Caco-2 (cell line): Measurements from ENCODE around the gene ITGA2B. TPM values are rescaled to one million over a fixed set of nuclear protein-coding genes. Genes with fewer than 3 reads are reported as not detected.
"Not testable (repeated sequence)": the region's sequence is repeated elsewhere in the genome, so short reads cannot be mapped to it uniquely, and the experiment has no call there.

ENCODE experiments used
- BruUV-seq: library from RNA; stranded (reverse); fragments of 400-500 nt; replicated peaks from 2 replicates; lab custom pipeline; 2021; lab: Mats Ljungman, UMichigan
- CTCF ChIA-PET: fragments of 300-600 bp; sonication (Branson Sonifier 250); formaldehyde crosslinking; loops from one replicate; lab custom pipeline; 2022; ENCODE audit warnings: antibody characterized with exemption; lab: Charles Lee
- POLR2A ChIA-PET: fragments of 300-600 bp; sonication (Branson Sonifier 250); formaldehyde crosslinking; loops from one replicate; lab custom pipeline; 2022; ENCODE audit warnings: antibody characterized with exemption; lab: Charles Lee
- DNase-seq, 2 experiments: peaks; one replicate each; pipeline versions ENCODE4 v3.0.0 to v3.0.0-alpha.2; 2020 to 2022
- H3K27me3 ChIP-seq: replicated peaks from 2 replicates; pipeline ENCODE4 v1.6.0; 2011; ENCODE audit warnings: low read length; ENCODE audit not compliant: control insufficient read depth, insufficient read depth
- H3K36me3 ChIP-seq: 2 replicates; pipeline ENCODE4 v1.5.1; 2011; ENCODE audit warnings: low read length; ENCODE audit not compliant: control insufficient read depth, insufficient read depth
- H3K4me1 ChIP-seq: fragments of 250-450 bp; sonication (Bioruptor Pico); 2 replicates; pipeline ENCODE4 v1.5.1; 2020; ENCODE audit warnings: mild to moderate bottlenecking
- H3K4me3 ChIP-seq: 2 replicates; pipeline ENCODE4 v1.5.1; 2011; ENCODE audit warnings: low read depth, mild to moderate bottlenecking, control low read depth, low read length
- H3K9me3 ChIP-seq: fragments of 250-450 bp; sonication (Bioruptor Pico); 2 replicates; pipeline ENCODE4 v1.5.1; 2020; ENCODE audit warnings: mild to moderate bottlenecking, moderate library complexity
- H3K27ac Mint-ChIP-seq: one replicate; pipeline ENCODE4 v1.8.0; 2022; ENCODE audit warnings: mixed read lengths; ENCODE audit not compliant: unreplicated experiment
- H3K27me3 Mint-ChIP-seq: one replicate; pipeline ENCODE4 v1.8.0; 2022; ENCODE audit warnings: mixed read lengths; ENCODE audit not compliant: insufficient read depth, unreplicated experiment
- H3K36me3 Mint-ChIP-seq: one replicate; pipeline ENCODE4 v1.8.0; 2022; ENCODE audit warnings: mild to moderate bottlenecking, mixed read lengths; ENCODE audit not compliant: insufficient read depth, unreplicated experiment
- H3K4me1 Mint-ChIP-seq: one replicate; pipeline ENCODE4 v1.8.0; 2022; ENCODE audit warnings: low read depth, mixed read lengths; ENCODE audit not compliant: unreplicated experiment
- H3K4me3 Mint-ChIP-seq: one replicate; pipeline ENCODE4 v1.8.0; 2022; ENCODE audit warnings: mild to moderate bottlenecking, moderate library complexity, mixed read lengths; ENCODE audit not compliant: unreplicated experiment
- H3K9me3 Mint-ChIP-seq: one replicate; pipeline ENCODE4 v1.8.0; 2022; ENCODE audit warnings: mixed read lengths; ENCODE audit not compliant: unreplicated experiment
- CTCF ChIP-seq, 2 experiments: fragments of 200-600 bp in 1 of 2; IDR thresholded peaks; 1 replicate in 1 of 2; 2 replicates in 1 of 2; pipeline versions ENCODE4 v1.5.1 to v1.8.0; 2011 to 2022; ENCODE audit warnings: antibody characterized with exemption in 1 of 2, control low read depth in 1 of 2, inconsistent platforms in 1 of 2, low read depth in 1 of 2, low read length in 1 of 2, mild to moderate bottlenecking in 1 of 2, moderate library complexity in 1 of 2; ENCODE audit not compliant: insufficient read depth in 1 of 2, severe bottlenecking in 1 of 2, unreplicated experiment in 1 of 2
- intact Hi-C: fragments of 100-400 bp; cut with micrococcal nuclease; formaldehyde crosslinking; loops from one replicate; pipeline ENCODE4 v1.10.0; 2022; ENCODE audit not compliant: unreplicated experiment
- total RNA-seq: library from RNA; stranded (reverse); gene quantifications from 2 replicates; pipeline ENCODE4 v1.2.3, GENCODE V29; 2022

The ITGA2B gene
- total RNA-seq, 1 experiment from 2014 or later: 6.9 TPM

DNA sequence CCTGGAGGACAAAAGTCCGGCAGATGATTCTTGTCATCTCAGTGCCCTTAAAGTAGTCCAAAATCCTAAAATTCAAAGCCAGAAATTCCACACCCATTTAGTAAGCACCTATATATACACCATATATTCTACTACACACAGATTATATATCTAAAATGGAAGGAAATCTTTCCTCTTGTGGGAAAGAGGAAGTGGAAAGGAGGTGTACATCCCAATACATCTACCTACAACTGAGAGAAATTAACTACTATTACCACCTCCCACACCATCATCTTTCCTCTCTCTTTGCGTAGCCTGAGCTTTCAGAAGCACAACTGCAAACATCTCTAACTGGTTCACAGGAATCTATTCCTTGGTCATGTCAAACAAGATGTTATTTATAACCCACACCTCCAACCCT, 5.4 kb upstream of the ITGA2B start:
- Mint-ChIP-seq H3K27me3 (no peaks in the 10 kb centered on the region), H3K36me3 (peaks cover 54% of the 10 kb centered on the region), H3K4me3 (no peak overlapping the region), H3K9me3 (no peaks in the 10 kb centered on the region), H3K4me1 (no peaks in the 10 kb centered on the region), H3K27ac (no peak overlapping the region)
- Histone ChIP-seq H3K36me3 (peaks cover 2% of the 10 kb centered on the region), H3K9me3 (no peaks in the 10 kb centered on the region), H3K27me3 (no peaks in the 10 kb centered on the region), H3K4me3 (no peak overlapping the region), H3K4me1 (0 out of 2 replicates have a peak, but pooled peaks cover 4% of the 10 kb centered on the region)
- ChIA-PET CTCF (no interaction called here), POLR2A (no interaction called here)
- no peak for TF ChIP-seq CTCF (IDR thresholded peaks at IDR 0.05; ENCODE audit: insufficient read depth in 1 of 2, low read depth in 1 of 2, low read length in 1 of 2, severe bottlenecking in 1 of 2, unreplicated experiment in 1 of 2)
- intact Hi-C loops: no loop called here
- no peak for DNase-seq
- BruUV-seq: no TSS peak

DNA sequence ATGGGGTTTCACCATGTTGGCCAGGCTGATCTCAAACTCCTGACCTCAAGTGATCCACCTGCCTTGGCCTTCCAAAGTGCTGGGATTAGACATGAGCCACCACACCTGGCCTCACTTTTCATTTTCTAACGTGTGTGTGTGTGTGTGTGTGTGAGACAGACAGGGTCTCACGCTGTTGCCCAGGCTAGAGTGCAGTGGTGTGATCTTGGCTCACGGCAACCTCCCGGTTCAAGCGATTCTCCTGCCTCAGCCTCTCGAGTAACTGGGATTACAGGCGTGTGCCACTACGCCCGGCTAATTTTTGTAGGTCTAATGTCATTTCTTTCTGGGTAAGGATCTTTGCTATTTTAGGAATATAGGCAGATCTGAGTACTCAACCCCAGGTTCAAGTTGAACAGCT, 4.7 kb upstream of the ITGA2B start:
- H3K36me3 ChIP-seq, H3K9me3 ChIP-seq, H3K4me1 ChIP-seq, DNase-seq, intact Hi-C loops, H3K9me3 Mint-ChIP-seq, H3K27me3 Mint-ChIP-seq, BruUV-seq, POLR2A ChIA-PET, H3K27me3 ChIP-seq, H3K4me3 ChIP-seq, H3K4me3 Mint-ChIP-seq, H3K4me1 Mint-ChIP-seq, H3K27ac Mint-ChIP-seq: not testable (repeated sequence)
- CTCF ChIA-PET: interaction anchor here (0.6 to 1.2 kb wide), 2 partner anchors 237 to 821 kb away, joined by 3 read pairs; no protein-coding TSS in a partner anchor
- H3K36me3 Mint-ChIP-seq: peaks cover 46% of the 10 kb centered on the region

GRCh38 chr17:44390250-44390870, 911 bp upstream of the ITGA2B start:
- Histone ChIP-seq H3K36me3 (no peaks in the 10 kb centered on the region), H3K9me3 (no peaks in the 10 kb centered on the region), H3K27me3 (no peaks in the 10 kb centered on the region), H3K4me3 (no peak overlapping the region), H3K4me1 (0 out of 2 replicates have a peak, but pooled peaks cover 4% of the 10 kb centered on the region)
- Mint-ChIP-seq H3K27me3 (no peaks in the 10 kb centered on the region), H3K4me1 (no peaks in the 10 kb centered on the region), H3K4me3 (no peak overlapping the region), H3K9me3 (no peaks in the 10 kb centered on the region), H3K36me3 (peaks cover 17% of the 10 kb centered on the region), H3K27ac (no peak overlapping the region)
- intact Hi-C loops: no loop called here
- TF ChIP-seq CTCF (IDR thresholded peaks at IDR 0.05; ENCODE audit: insufficient read depth in 1 of 2, low read depth in 1 of 2, low read length in 1 of 2, severe bottlenecking in 1 of 2, unreplicated experiment in 1 of 2): no peak
- BruUV-seq: no TSS peak
- CTCF ChIA-PET: no interaction called here
- POLR2A ChIA-PET: no interaction called here
- peak in 1 of 2 experiments; percentile 16 for DNase-seq
